ENCODE results near the gene IVD.

The IVD gene

GRCh38 chr15:40389824-40390595, 15.6 kb upstream of the IVD start:
- no peak for DNase-seq (ENCODE audit: low read depth)
- no peak for TF ChIP-seq MAX (IDR thresholded peaks at IDR 0.05; ENCODE audit: low read depth, low read length)
- no peak for TF ChIP-seq MYC (IDR thresholded peaks at IDR 0.05; ENCODE audit: low read depth, low read length)
- no peak for TF ChIP-seq POLR2A (IDR thresholded peaks at IDR 0.05; ENCODE audit: extremely low read depth, insufficient read length)
- no peak for TF ChIP-seq CTCF (IDR thresholded peaks at IDR 0.05; ENCODE audit: low read depth, low read length)
- H3K4me3 ChIP-seq (ENCODE audit: low read depth, low read length): no peak overlapping the region

- no peak for DNase-seq (ENCODE audit: low read depth)
- TF ChIP-seq MAX (IDR thresholded peaks at IDR 0.05; ENCODE audit: low read depth, low read length) (no peak), CTCF (IDR thresholded peaks at IDR 0.05; ENCODE audit: low read depth, low read length) (no peak), MYC (IDR thresholded peaks at IDR 0.05; ENCODE audit: low read depth, low read length) (no peak), POLR2A (IDR thresholded peaks at IDR 0.05; ENCODE audit: extremely low read depth, insufficient read length) (no peak)
- H3K4me3 ChIP-seq (ENCODE audit: low read depth, low read length): no peak overlapping the region
These were observed 12.3 kb upstream of the IVD start for GRCh38 chr15:40392986-40393948.

- TF ChIP-seq POLR2A (IDR thresholded peaks at IDR 0.05; ENCODE audit: extremely low read depth, insufficient read length): no peak
- no peak for TF ChIP-seq MAX (IDR thresholded peaks at IDR 0.05; ENCODE audit: low read depth, low read length)
- TF ChIP-seq MYC (IDR thresholded peaks at IDR 0.05; ENCODE audit: low read depth, low read length): no peak
- TF ChIP-seq CTCF (IDR thresholded peaks at IDR 0.05; ENCODE audit: low read depth, low read length): no peak
- no peak overlapping the region for H3K4me3 ChIP-seq (ENCODE audit: low read depth, low read length)
- DNase-seq (ENCODE audit: low read depth): no peak
These were observed 7.7 kb upstream of the IVD start for GRCh38 chr15:40397688-40398412.

- TF ChIP-seq POLR2A (IDR thresholded peaks at IDR 0.05; ENCODE audit: extremely low read depth, insufficient read length) (no peak), MAX (IDR thresholded peaks at IDR 0.05; ENCODE audit: low read depth, low read length) (peak; percentile 91), MYC (IDR thresholded peaks at IDR 0.05; ENCODE audit: low read depth, low read length) (peak; percentile 92)
- no peak overlapping the region for H3K4me3 ChIP-seq (ENCODE audit: low read depth, low read length)
- DNase-seq (ENCODE audit: low read depth): peak; percentile 93
These were observed 7.2 kb upstream of the IVD start for GRCh38 chr15:40398413-40398873.

GRCh38 chr15:40399370-40399769, 6.2 kb upstream of the IVD start:
- TF ChIP-seq MAX (IDR thresholded peaks at IDR 0.05; ENCODE audit: low read depth, low read length): no peak
- no peak for TF ChIP-seq CTCF (IDR thresholded peaks at IDR 0.05; ENCODE audit: low read depth, low read length)
- no peak for TF ChIP-seq POLR2A (IDR thresholded peaks at IDR 0.05; ENCODE audit: extremely low read depth, insufficient read length)
- no peak for TF ChIP-seq MYC (IDR thresholded peaks at IDR 0.05; ENCODE audit: low read depth, low read length)
- DNase-seq (ENCODE audit: low read depth): no peak
- H3K4me3 ChIP-seq (ENCODE audit: low read depth, low read length): no peak overlapping the region

Data from NB4 (cell line).